ENCODE results near the gene EAF1. TPM values are rescaled to one million over a fixed set of nuclear protein-coding genes. Genes with fewer than 3 reads are reported as not detected.
"Not testable (repeated sequence)": the region's sequence is repeated elsewhere in the genome, so short reads cannot be mapped to it uniquely, and the experiment has no call there.

EAF1 gene
- polyA plus RNA-seq, 1 donor (not counting 4 experiments of a cell fraction or from before 2014, with no cell fraction given), result 13.7 TPM

DNA sequence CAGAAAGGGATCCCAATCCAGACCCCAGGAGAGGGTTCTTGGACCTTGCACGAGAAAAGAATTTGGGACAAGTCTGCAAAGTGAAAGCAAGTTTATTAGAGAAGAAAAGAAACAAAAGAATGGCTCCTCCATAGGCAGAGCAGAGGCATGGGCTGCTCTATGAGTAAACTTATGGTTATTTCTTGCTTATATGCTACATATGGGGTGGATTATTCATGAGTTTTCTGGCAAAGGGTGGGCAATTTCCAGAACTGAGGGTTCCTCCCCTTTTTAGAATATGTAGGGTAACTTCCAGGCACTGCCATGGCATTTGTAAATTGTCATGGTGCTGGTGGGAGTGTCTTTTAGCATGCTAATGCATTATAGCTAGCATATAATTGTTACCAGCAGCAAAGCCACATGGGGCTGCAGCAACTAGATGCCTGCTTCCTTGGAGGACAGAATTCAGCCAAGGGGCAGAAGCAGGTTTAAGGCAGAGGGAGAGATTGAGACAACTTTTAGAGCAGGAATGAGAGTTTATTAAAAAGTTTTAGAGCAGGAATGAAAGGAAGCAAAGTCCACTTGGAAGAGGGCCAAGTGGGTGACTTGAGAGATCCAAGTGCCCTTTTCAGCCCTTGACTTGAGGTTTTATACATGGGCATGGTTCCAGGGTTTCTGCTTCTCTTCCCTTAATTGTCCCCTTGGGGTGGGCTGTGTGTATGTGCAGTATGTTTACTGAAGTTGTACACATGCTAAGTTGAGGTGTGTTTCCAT lies 41.3 kb upstream of the EAF1 start:
- Histone ChIP-seq H3K79me2 (ENCODE audit: control insufficient read depth, insufficient read depth, low read length) (no peaks in the 10 kb centered on the region), H3K4me1 (ENCODE audit: control insufficient read depth, extremely low read depth, insufficient read depth, low read length) (peaks cover 10% of the 10 kb centered on the region), H3K4me3 (ENCODE audit: control insufficient read depth in 2 of 3, extremely low read depth in 1 of 3, insufficient read depth in 2 of 3, low read depth in 1 of 3, low read length in 3 of 3) (no peak overlapping the region), H3K9me1 (ENCODE audit: control insufficient read depth, extremely low read depth, insufficient read depth, low read length) (no peaks in the 10 kb centered on the region), H2AFZ (ENCODE audit: control insufficient read depth, low read length) (no peak overlapping the region), H3K27ac (ENCODE audit: control insufficient read depth, insufficient read depth, low read length) (no peak overlapping the region), H3K36me3 (ENCODE audit: control insufficient read depth in 2 of 2, extremely low read depth in 1 of 2, insufficient read depth in 2 of 2, low read length in 2 of 2) (no peaks in the 10 kb centered on the region), H3K27me3 (ENCODE audit: control insufficient read depth, extremely low read depth, insufficient read depth, low read length) (no peaks in the 10 kb centered on the region), H4K20me1 (ENCODE audit: control insufficient read depth, extremely low read depth, insufficient read depth, low read length) (no peaks in the 10 kb centered on the region), H3K9ac (ENCODE audit: control insufficient read depth, extremely low read depth, insufficient read depth, low read length) (no peak overlapping the region), H3K4me2 (ENCODE audit: control insufficient read depth, extremely low read depth, insufficient read depth, low read depth, low read length) (no peak overlapping the region), H3K9me3 (ENCODE audit: control insufficient read depth, low read depth, low read length) (peaks cover 2% of the 10 kb centered on the region)
- TF ChIP-seq, protein P1, sequence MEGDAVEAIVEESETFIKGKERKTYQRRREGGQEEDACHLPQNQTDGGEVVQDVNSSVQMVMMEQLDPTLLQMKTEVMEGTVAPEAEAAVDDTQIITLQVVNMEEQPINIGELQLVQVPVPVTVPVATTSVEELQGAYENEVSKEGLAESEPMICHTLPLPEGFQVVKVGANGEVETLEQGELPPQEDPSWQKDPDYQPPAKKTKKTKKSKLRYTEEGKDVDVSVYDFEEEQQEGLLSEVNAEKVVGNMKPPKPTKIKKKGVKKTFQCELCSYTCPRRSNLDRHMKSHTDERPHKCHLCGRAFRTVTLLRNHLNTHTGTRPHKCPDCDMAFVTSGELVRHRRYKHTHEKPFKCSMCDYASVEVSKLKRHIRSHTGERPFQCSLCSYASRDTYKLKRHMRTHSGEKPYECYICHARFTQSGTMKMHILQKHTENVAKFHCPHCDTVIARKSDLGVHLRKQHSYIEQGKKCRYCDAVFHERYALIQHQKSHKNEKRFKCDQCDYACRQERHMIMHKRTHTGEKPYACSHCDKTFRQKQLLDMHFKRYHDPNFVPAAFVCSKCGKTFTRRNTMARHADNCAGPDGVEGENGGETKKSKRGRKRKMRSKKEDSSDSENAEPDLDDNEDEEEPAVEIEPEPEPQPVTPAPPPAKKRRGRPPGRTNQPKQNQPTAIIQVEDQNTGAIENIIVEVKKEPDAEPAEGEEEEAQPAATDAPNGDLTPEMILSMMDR (optimal IDR thresholded peaks at IDR 0.05 in 1 of 3, IDR thresholded peaks at IDR 0.05 in 1 of 3, conservative IDR thresholded peaks at IDR 0.05 in 1 of 3; ENCODE audit: extremely low read depth in 1 of 3, insufficient read depth in 2 of 3, low read length in 3 of 3), result no peak
- no peak for TF ChIP-seq EZH2 (IDR thresholded peaks at IDR 0.05; ENCODE audit: low read length)
- no peak for DNase-seq (ENCODE audit: low read depth, low spot score)
- no peak for FAIRE-seq
- dilution Hi-C loops (cut with MboI; ENCODE audit: extremely low pct_ligation_motif_present, low sequenced_read_pairs), result no loop called here

DNA sequence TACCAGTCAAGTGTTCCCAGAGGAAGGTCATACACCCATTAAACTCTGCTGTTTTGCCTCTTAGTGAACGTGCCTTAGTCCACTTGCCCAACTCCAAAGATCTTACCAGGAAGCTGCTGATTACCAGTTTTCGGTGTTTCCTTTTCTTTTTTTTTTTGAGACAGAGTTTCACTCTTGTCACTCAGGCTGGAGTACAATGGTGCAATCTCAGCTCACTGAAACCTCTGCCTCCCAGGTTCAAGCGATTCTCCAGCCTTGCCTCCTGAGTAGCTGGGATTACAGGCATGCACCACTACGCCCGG lies 40.8 kb upstream of the EAF1 start:
- H3K4me2 ChIP-seq (ENCODE audit: control insufficient read depth, extremely low read depth, insufficient read depth, low read depth, low read length); DNase-seq (ENCODE audit: low read depth, low spot score); FAIRE-seq; H3K27me3 ChIP-seq (ENCODE audit: control insufficient read depth, extremely low read depth, insufficient read depth, low read length); H3K4me3 ChIP-seq (ENCODE audit: control insufficient read depth in 2 of 3, extremely low read depth in 1 of 3, insufficient read depth in 2 of 3, low read depth in 1 of 3, low read length in 3 of 3); H4K20me1 ChIP-seq (ENCODE audit: control insufficient read depth, extremely low read depth, insufficient read depth, low read length); H3K9me1 ChIP-seq (ENCODE audit: control insufficient read depth, extremely low read depth, insufficient read depth, low read length); H2AFZ ChIP-seq (ENCODE audit: control insufficient read depth, low read length); H3K36me3 ChIP-seq (ENCODE audit: control insufficient read depth in 2 of 2, extremely low read depth in 1 of 2, insufficient read depth in 2 of 2, low read length in 2 of 2); H3K9me3 ChIP-seq (ENCODE audit: control insufficient read depth, low read depth, low read length); dilution Hi-C loops (cut with MboI; ENCODE audit: extremely low pct_ligation_motif_present, low sequenced_read_pairs); H3K9ac ChIP-seq (ENCODE audit: control insufficient read depth, extremely low read depth, insufficient read depth, low read length); H3K27ac ChIP-seq (ENCODE audit: control insufficient read depth, insufficient read depth, low read length); H3K79me2 ChIP-seq (ENCODE audit: control insufficient read depth, insufficient read depth, low read length): not testable (repeated sequence)
- peaks cover 10% of the 10 kb centered on the region for H3K4me1 ChIP-seq (ENCODE audit: control insufficient read depth, extremely low read depth, insufficient read depth, low read length)

DNA sequence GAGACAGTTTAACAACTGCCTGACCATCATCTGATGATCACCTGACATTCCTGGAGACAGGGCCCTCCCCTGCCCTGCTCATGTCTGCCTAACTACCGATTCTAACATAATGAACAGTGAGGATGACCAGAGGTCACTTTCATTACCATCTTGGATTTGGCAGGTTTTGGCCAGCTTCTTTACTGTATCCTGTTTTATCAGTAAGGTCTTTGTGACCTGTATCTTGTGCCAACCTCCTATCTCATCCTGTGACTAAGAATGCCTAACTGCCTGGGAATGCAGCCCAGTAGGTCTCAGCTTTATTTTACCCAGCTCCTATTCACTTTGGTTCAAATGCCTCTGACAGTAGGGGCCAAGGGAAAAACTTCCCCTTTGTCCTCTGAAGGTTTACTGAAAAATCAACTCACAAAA lies 40.2 kb upstream of the EAF1 start:
- no peaks in the 10 kb centered on the region for H3K79me2 ChIP-seq (ENCODE audit: control insufficient read depth, insufficient read depth, low read length)
- H3K27me3 ChIP-seq (ENCODE audit: control insufficient read depth, extremely low read depth, insufficient read depth, low read length), result no peaks in the 10 kb centered on the region
- dilution Hi-C loops (cut with MboI; ENCODE audit: extremely low pct_ligation_motif_present, low sequenced_read_pairs), result no loop called here
- no peaks in the 10 kb centered on the region for H3K36me3 ChIP-seq (ENCODE audit: control insufficient read depth in 2 of 2, extremely low read depth in 1 of 2, insufficient read depth in 2 of 2, low read length in 2 of 2)
- H3K4me2 ChIP-seq (ENCODE audit: control insufficient read depth, extremely low read depth, insufficient read depth, low read depth, low read length), result peak overlapping the region; percentile 6
- no peaks in the 10 kb centered on the region for H4K20me1 ChIP-seq (ENCODE audit: control insufficient read depth, extremely low read depth, insufficient read depth, low read length)
- TF ChIP-seq EZH2 (IDR thresholded peaks at IDR 0.05; ENCODE audit: low read length), result no peak
- TF ChIP-seq, protein P1 (optimal IDR thresholded peaks at IDR 0.05 in 1 of 3, IDR thresholded peaks at IDR 0.05 in 1 of 3, conservative IDR thresholded peaks at IDR 0.05 in 1 of 3; ENCODE audit: extremely low read depth in 1 of 3, insufficient read depth in 2 of 3, low read length in 3 of 3), result no peak
- no peaks in the 10 kb centered on the region for H3K9me1 ChIP-seq (ENCODE audit: control insufficient read depth, extremely low read depth, insufficient read depth, low read length)
- peaks cover 2% of the 10 kb centered on the region for H3K9me3 ChIP-seq (ENCODE audit: control insufficient read depth, low read depth, low read length)
- peaks cover 10% of the 10 kb centered on the region for H3K4me1 ChIP-seq (ENCODE audit: control insufficient read depth, extremely low read depth, insufficient read depth, low read length)
- no peak overlapping the region for H3K9ac ChIP-seq (ENCODE audit: control insufficient read depth, extremely low read depth, insufficient read depth, low read length)
- DNase-seq (ENCODE audit: low read depth, low spot score) (no peak), FAIRE-seq (peak; percentile 56)
- peak overlapping the region; percentile 36 for H2AFZ ChIP-seq (ENCODE audit: control insufficient read depth, low read length)
- H3K4me3 ChIP-seq (ENCODE audit: control insufficient read depth in 2 of 3, extremely low read depth in 1 of 3, insufficient read depth in 2 of 3, low read depth in 1 of 3, low read length in 3 of 3), result no peak overlapping the region
- H3K27ac ChIP-seq (ENCODE audit: control insufficient read depth, insufficient read depth, low read length), result peak overlapping the region; percentile 40
